IPS-15b (cell line): ENCODE data around the gene VAV2.
A peak's percentile ranks its signal among the peaks of the same experiment; 100 is the strongest.

ENCODE experiments used
- H3K27me3 ChIP-seq: one replicate; pipeline ENCODE4 v1.6.1; 2013; ENCODE audit warnings: low read length; ENCODE audit not compliant: control insufficient read depth, insufficient read depth
- H3K36me3 ChIP-seq: one replicate; pipeline ENCODE4 v1.6.1; 2013; ENCODE audit warnings: low read length; ENCODE audit not compliant: control insufficient read depth, insufficient read depth
- H3K4me1 ChIP-seq: one replicate; pipeline ENCODE4 v1.6.1; 2013; ENCODE audit warnings: mild to moderate bottlenecking, low read length; ENCODE audit not compliant: control insufficient read depth, insufficient read depth
- H3K4me3 ChIP-seq: one replicate; pipeline ENCODE4 v1.5.1; 2013; ENCODE audit warnings: low read depth, low read length
- H3K9ac ChIP-seq: one replicate; pipeline ENCODE4 v1.6.1; 2013; ENCODE audit warnings: low read depth, mild to moderate bottlenecking, low read length
- H3K9me3 ChIP-seq: one replicate; pipeline ENCODE4 v1.6.1; 2013; ENCODE audit warnings: mild to moderate bottlenecking, low read length; ENCODE audit not compliant: control insufficient read depth, insufficient read depth

The VAV2 gene

DNA sequence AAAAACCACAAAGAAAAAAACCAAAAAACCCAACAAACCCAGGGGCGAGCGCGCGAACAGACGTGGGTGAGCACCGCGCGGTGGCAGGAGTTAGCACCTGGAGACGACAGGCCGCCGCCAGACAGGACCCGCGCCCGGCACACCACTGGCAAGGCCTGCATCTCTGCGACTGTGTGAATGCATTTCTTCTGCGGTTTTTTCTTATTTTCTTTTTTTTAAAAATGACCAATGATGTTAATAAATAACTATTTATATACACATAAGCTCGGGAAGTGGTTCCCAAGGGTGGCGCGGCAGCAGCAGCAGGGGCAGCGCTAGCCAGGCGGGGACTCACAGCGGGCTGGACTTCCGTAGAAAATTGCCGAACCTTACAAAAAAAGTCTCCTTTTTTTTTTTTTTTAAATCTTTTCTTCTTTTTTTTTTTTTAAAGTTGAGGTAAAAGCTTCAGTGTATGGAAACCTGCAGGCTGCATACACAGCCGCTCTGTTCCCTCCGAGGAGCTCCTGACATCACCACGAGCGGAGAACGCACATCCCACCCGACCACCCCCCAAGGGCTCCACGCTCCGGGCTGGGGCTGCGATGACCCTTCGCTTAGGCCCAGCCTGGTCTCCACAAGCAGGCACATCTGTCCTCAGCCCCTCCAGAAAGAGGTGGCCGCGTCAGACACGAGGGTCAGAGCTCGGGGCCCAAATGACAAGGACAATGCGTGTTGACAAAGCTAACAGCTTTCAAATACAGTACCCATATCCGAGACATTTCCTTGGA is 40.5 kb upstream of the VAV2 start:
- Histone ChIP-seq H3K4me1 (no peaks in the 10 kb centered on the region), H3K9ac (no peak overlapping the region), H3K4me3 (no peak overlapping the region), H3K27me3 (no peaks in the 10 kb centered on the region), H3K36me3 (peaks cover 52% of the 10 kb centered on the region), H3K9me3 (no peaks in the 10 kb centered on the region)

DNA sequence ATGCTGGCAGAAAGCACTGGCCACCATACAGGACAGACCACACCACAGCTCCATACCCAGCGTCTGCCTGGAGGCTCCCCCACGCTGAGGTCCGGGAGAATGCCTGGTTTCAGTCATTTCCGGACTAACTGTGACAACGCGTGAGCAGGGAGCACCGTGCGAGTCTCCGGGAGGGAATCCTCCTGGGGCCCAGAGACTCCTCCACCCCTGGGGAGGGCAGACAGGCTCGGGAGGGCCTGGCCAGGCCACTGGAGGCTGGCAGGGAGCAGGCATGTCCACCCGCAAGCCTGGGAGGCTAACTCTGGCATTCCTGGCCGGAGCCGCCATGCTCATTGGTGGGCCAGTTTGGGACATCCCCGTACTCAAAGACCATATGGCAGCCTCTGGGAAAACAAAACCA is 39.7 kb upstream of the VAV2 start:
- Histone ChIP-seq H3K9ac (no peak overlapping the region), H3K9me3 (no peaks in the 10 kb centered on the region), H3K27me3 (no peaks in the 10 kb centered on the region), H3K4me1 (peaks cover under 1% of the 10 kb centered on the region), H3K4me3 (no peak overlapping the region), H3K36me3 (peaks cover 55% of the 10 kb centered on the region)

DNA sequence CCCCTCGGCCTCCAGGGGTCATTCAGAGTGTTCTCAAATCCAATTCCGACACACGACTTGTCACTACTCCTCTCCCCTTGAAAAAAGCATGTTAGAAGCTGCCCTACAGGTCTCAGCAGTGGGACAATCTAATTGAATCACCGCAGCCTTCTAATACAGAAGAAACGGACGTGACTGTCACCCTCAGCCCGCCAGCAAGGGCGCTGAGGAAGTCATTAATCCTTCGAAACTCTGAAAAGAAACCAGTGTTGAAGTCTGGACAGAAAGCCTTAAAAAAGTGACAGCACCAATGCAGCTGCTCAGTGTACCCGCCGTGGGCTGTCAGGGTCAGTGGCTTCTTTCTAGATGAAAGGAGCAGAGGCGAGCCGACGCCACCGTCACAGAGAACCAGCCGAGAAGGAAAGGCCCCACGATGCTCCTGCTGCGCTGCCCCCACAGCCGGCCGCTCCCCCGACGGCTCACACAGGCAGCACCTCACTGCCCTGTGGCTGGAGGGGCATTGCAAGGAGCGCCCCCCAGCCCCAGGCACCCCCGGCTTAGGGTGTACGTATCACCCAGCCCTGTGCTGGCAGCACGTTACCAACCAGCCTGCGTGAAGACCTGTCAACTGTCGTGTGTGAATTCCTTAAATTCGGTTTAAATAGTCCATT is 38.8 kb upstream of the VAV2 start:
- H3K36me3 ChIP-seq = peaks cover 48% of the 10 kb centered on the region
- no peaks in the 10 kb centered on the region for H3K27me3 ChIP-seq
- no peak overlapping the region for H3K9ac ChIP-seq
- H3K4me1 ChIP-seq = peaks cover 2% of the 10 kb centered on the region
- no peak overlapping the region for H3K4me3 ChIP-seq
- no peaks in the 10 kb centered on the region for H3K9me3 ChIP-seq

DNA sequence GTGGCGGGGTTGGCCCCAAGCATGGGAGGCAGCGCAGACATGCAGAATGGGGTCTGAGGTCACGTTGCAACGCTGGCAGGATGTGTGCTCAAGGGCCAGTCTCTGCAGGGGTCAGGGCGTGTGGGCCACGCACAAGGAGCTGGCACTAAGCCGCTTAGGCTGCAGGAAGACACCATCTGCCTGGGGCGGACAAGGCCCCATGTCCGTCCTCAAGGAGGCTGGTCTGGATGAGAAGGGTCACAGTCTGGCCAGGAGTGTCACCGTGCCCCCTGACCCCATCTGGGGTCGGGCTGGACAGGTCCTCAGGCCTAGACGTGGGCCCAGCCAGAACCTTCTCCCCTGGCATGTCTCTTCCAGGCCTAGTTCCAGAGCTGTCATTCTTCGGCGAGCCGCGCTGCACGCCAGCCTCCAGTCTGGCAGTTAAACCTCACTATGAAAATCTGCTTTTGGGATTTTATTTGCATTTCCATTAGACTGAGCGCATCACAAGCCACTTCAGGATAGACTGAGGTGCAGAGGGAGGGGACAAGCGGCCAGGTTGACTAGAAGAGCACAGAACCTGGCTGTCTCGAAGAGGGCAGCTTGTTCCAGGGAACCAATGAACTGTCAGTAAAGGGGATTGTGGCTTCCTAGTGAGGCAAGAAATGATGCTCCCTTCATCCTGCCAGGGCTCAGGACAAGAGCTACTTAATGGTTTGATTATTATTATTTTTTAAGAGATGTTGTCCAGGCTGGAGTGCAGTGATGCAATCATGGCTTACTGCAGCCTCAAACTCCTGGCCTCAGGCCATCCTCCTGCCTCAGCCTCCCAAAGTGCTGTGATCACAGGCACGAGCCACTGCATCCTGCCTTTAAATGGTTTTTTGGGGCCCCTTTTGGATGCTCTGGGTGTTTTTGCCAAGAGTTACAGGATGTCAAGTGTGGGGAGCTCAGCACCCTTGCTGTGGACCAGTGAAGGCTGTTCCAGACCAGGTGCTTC is 37.4 kb upstream of the VAV2 start:
- Histone ChIP-seq H3K9me3 (no peaks in the 10 kb centered on the region), H3K27me3 (no peaks in the 10 kb centered on the region), H3K4me1 (peaks cover 4% of the 10 kb centered on the region), H3K4me3 (no peak overlapping the region), H3K9ac (no peak overlapping the region), H3K36me3 (peaks cover 34% of the 10 kb centered on the region)

DNA sequence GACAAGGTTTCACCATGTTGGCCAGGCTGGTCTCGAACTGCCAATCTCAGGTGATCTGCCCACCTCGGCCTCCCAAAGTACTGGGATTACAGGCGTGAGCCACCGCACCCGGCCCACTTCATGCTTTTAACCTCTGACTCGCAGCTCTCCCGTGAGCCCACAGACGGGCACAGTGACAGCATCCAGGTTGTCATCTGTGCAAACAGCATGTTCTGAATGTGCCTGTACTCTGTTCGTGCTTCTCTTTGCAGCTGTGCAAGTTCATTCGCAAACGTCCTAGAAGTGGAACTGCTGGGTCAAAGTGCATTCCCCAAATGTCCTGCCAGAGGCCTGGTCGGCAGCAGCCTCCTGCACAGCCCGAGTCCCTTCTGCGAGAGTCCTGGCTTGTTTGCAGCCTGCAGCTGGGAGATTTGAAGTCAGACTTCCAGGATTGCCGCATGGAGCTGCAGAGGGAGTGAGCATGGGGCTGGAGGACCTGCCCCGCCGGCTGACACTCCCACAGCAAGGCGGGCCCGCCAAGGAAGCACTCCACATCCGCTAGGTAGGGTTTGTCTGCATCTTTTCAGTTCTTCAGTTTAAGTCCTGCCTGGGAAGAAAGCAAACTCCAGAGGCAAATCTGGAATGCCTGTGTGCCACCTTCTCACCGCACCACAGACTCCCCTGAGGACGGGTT is 36.6 kb upstream of the VAV2 start:
- Histone ChIP-seq H3K4me1 (peaks cover 6% of the 10 kb centered on the region), H3K9ac (no peak overlapping the region), H3K36me3 (peaks cover 27% of the 10 kb centered on the region), H3K9me3 (no peaks in the 10 kb centered on the region), H3K4me3 (no peak overlapping the region), H3K27me3 (no peaks in the 10 kb centered on the region)

DNA sequence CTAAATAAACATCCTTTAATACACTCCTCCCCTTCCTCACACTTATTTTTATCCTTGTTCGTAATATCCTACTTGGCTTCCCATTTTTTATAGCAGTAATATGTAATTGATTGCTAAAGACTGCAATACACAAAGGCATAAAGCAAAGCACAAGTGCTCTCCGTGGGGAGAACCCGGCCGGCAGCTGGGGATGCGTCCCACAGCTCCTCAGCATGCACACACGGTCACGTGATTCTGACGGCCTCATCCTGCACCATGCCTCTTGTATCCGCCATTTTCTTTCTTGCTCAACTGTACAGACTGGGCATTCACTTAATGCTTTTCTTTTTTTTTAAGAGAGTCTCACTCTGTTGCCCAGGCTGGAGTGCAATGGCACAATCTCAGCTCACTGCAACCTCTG is 36.0 kb upstream of the VAV2 start:
- Histone ChIP-seq H3K4me1 (peaks cover 6% of the 10 kb centered on the region), H3K27me3 (no peaks in the 10 kb centered on the region), H3K36me3 (peaks cover 21% of the 10 kb centered on the region), H3K9me3 (no peaks in the 10 kb centered on the region), H3K9ac (no peak overlapping the region), H3K4me3 (no peak overlapping the region)

DNA sequence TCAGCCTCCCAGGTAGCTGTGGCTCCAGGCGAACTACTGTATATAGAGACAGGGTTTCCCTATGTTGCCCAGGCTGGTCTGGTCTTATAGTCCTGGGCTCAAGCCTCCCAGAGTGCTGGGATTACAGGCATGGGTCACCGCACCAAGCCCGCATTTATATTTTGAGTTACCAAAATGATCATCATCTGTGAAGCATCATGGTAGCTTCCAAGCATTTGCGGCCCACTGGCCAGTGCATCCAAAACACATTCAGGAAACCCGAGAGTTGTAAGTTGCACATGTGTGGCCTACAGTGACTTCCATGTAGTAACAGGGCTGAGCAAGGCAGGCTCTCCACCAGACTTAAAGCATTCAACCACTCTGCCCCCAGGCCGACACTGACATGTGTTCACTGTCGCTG is 35.4 kb upstream of the VAV2 start:
- no peaks in the 10 kb centered on the region for H3K27me3 ChIP-seq
- H3K4me3 ChIP-seq = no peak overlapping the region
- H3K4me1 ChIP-seq = peaks cover 6% of the 10 kb centered on the region
- H3K9me3 ChIP-seq = no peaks in the 10 kb centered on the region
- H3K9ac ChIP-seq = no peak overlapping the region
- H3K36me3 ChIP-seq = peaks cover 17% of the 10 kb centered on the region

DNA sequence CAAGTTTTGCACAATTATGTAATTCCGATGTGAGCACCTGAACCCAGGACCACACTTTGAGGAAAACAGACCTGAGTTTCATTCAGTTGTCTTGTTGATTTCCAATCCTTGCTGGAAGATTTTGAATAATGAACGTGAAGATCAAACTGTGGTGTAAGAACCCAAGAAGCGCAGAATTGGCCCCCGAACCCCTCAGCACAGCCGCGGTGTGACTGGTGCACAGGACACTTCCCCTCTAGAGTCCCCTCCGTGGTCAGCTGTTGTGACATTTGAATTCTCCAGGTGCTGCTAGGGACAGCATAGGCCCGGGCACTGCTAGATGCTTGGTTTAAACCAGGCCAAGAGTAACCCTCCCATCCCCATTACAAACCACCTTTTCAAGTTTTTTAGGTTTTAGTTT is 34.9 kb upstream of the VAV2 start:
- no peak overlapping the region for H3K9ac ChIP-seq
- no peaks in the 10 kb centered on the region for H3K9me3 ChIP-seq
- H3K4me1 ChIP-seq = peaks cover 6% of the 10 kb centered on the region
- no peaks in the 10 kb centered on the region for H3K27me3 ChIP-seq
- no peak overlapping the region for H3K4me3 ChIP-seq
- H3K36me3 ChIP-seq = peaks cover 17% of the 10 kb centered on the region

DNA sequence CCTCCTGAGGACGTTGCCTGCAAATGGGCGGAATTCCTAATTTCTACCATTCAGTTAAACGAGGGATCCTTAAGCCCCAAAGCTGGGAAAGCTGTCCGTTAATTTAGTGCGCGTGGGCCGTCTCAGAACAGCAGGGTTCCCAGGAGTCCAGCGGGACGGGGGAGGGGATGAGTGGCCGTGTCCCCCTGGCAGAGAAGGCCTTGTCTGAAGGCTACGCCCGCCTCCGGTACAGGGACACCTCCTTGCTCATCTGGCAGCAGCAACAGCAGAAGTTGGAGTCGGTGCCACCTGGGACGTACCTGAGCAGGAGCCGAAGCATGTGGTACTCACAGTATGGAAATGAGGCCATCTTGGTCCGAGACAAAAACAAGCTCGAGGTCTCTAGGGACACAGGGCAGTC is 34.5 kb upstream of the VAV2 start:
- H3K9me3 ChIP-seq = no peaks in the 10 kb centered on the region
- H3K4me1 ChIP-seq = peaks cover 6% of the 10 kb centered on the region
- no peak overlapping the region for H3K9ac ChIP-seq
- no peaks in the 10 kb centered on the region for H3K27me3 ChIP-seq
- peaks cover 14% of the 10 kb centered on the region for H3K36me3 ChIP-seq
- peak overlapping the region; percentile 85 for H3K4me3 ChIP-seq

DNA sequence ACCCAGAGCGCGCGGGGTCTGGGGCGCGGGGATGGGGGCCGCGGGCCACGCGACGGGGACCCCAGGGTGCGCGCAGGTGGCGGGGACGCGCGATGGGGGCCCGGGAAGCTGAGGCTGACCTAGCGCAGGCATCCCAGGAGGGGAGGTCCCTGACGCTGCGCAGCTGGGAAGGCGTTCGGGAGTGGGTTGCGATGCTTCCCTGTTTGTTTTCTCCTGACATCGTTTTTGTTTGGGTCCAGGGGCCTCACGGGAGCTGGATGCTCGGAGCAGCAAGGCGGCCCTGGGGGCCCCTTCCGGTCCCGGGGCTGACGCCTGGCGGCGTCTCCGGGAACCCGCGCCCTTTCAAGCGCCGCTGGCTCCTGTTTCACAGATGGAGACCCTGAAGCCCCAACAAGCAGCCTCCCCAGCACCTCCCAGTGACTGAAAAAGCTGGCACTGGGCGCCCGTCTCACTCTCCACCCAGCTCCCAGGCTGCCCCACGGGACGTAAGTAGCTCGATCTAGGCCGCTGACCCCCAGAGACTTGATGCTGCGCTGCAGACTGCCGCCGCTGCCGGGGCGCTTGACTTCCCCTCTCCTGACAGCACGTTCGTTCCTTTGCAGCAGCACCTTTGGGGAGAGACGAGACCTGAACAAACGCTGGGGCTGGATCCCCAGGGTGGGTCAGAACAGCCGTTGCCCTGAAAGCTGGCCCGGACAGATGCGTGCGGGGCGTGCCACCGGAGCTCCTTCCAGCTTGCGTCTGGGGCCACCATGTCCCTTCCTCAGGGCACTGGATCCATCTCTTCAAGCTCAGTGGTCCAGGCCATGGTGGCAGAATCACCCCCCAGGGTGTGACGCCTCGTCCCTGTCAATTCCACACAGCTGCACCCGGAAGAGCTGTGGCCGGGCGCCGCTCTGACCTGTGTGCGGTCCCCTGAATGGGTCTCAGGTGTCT is 33.8 kb upstream of the VAV2 start:
- Histone ChIP-seq H3K9ac (peak overlapping the region; percentile 24), H3K4me1 (peaks cover 6% of the 10 kb centered on the region), H3K27me3 (no peaks in the 10 kb centered on the region), H3K4me3 (peak overlapping the region; percentile 85), H3K36me3 (peaks cover 11% of the 10 kb centered on the region), H3K9me3 (no peaks in the 10 kb centered on the region)
